Measurements from ENCODE around the gene PDE3A.
A peak's percentile ranks its signal among the peaks of the same experiment; 100 is the strongest.
"Not testable (repeated sequence)": the region's sequence is repeated elsewhere in the genome, so short reads cannot be mapped to it uniquely, and the experiment has no call there.

PDE3A gene

GRCh38 chr12:20367583-20368113 lies 689 bp upstream of the PDE3A start:
- FAIRE-seq: no peak
- no peak for DNase-seq (ENCODE audit: insufficient read length, low spot score)
- no peak for TF ChIP-seq POLR2A (IDR thresholded peaks at IDR 0.05; ENCODE audit: low read depth, low read length)

GRCh38 chr12:20368651-20369304 lies 441 bp downstream of the PDE3A start:
- FAIRE-seq: no peak
- no peak for TF ChIP-seq POLR2A (IDR thresholded peaks at IDR 0.05; ENCODE audit: low read depth, low read length)
- DNase-seq (ENCODE audit: insufficient read length, low spot score): no peak

GRCh38 chr12:20369305-20370013 lies 1.1 kb downstream of the PDE3A start:
- peak; percentile 58; the same call in 1 of the 2 replicates for TF ChIP-seq POLR2A (IDR thresholded peaks at IDR 0.05; ENCODE audit: low read depth, low read length)
- no peak for DNase-seq (ENCODE audit: insufficient read length, low spot score)
- FAIRE-seq: no peak

- DNase-seq (ENCODE audit: insufficient read length, low spot score) (no peak), FAIRE-seq (no peak)
- no peak for TF ChIP-seq POLR2A (IDR thresholded peaks at IDR 0.05; ENCODE audit: low read depth, low read length)
Observed at GRCh38 chr12:20370014-20370386, 1.7 kb downstream of the PDE3A start.

- no peak for TF ChIP-seq POLR2A (IDR thresholded peaks at IDR 0.05; ENCODE audit: low read depth, low read length)
- DNase-seq (ENCODE audit: insufficient read length, low spot score) (no peak), FAIRE-seq (no peak)
Observed at GRCh38 chr12:20370866-20371519, 2.7 kb downstream of the PDE3A start.

- FAIRE-seq: no peak
- DNase-seq (ENCODE audit: insufficient read length, low spot score): no peak
- no peak for TF ChIP-seq POLR2A (IDR thresholded peaks at IDR 0.05; ENCODE audit: low read depth, low read length)
Observed at GRCh38 chr12:20372326-20373096, 4.2 kb downstream of the PDE3A start.

- DNase-seq (ENCODE audit: insufficient read length, low spot score) (no peak), FAIRE-seq (no peak)
- no peak for TF ChIP-seq POLR2A (IDR thresholded peaks at IDR 0.05; ENCODE audit: low read depth, low read length)
Observed at GRCh38 chr12:20374795-20375194, 6.5 kb downstream of the PDE3A start.

- no peak for TF ChIP-seq POLR2A (IDR thresholded peaks at IDR 0.05; ENCODE audit: low read depth, low read length)
- no peak for DNase-seq (ENCODE audit: insufficient read length, low spot score)
- FAIRE-seq: no peak
Observed at GRCh38 chr12:20375560-20375959, 7.2 kb downstream of the PDE3A start.

- FAIRE-seq (peak; percentile 30), DNase-seq (ENCODE audit: insufficient read length, low spot score) (no peak)
- TF ChIP-seq POLR2A (IDR thresholded peaks at IDR 0.05; ENCODE audit: low read depth, low read length): no peak
Observed at GRCh38 chr12:20376984-20377383, 8.6 kb downstream of the PDE3A start.

- TF ChIP-seq POLR2A (IDR thresholded peaks at IDR 0.05; ENCODE audit: low read depth, low read length): no peak
- FAIRE-seq: no peak
- no peak for DNase-seq (ENCODE audit: insufficient read length, low spot score)
Observed at GRCh38 chr12:20377750-20378149, 9.4 kb downstream of the PDE3A start.

- no peak for FAIRE-seq
- no peak for DNase-seq (ENCODE audit: insufficient read length, low spot score)
- TF ChIP-seq POLR2A (IDR thresholded peaks at IDR 0.05; ENCODE audit: low read depth, low read length): no peak
Observed at GRCh38 chr12:20382117-20382516, 13.8 kb downstream of the PDE3A start.

GRCh38 chr12:20383612-20384011 lies 15.3 kb downstream of the PDE3A start:
- FAIRE-seq (no peak), DNase-seq (ENCODE audit: insufficient read length, low spot score) (no peak)
- TF ChIP-seq POLR2A (IDR thresholded peaks at IDR 0.05; ENCODE audit: low read depth, low read length): no peak

- not testable (repeated sequence) for FAIRE-seq; DNase-seq (ENCODE audit: insufficient read length, low spot score)
Observed at GRCh38 chr12:20384836-20385235, 16.5 kb downstream of the PDE3A start.

- TF ChIP-seq POLR2A (IDR thresholded peaks at IDR 0.05; ENCODE audit: low read depth, low read length): no peak
- DNase-seq (ENCODE audit: insufficient read length, low spot score) (no peak), FAIRE-seq (no peak)
Observed at GRCh38 chr12:20390846-20391245, 22.5 kb downstream of the PDE3A start.

Measured in H54 (cell line).